NCI-H345 treated with DMSO at 0.1 percent for 48 hours (cell line): ENCODE measurements around the gene KIRREL3.

Experiments
- DNase-seq: peaks from one replicate; lab custom pipeline; 2025; ENCODE audit not compliant: unreplicated experiment; lab: John Stamatoyannopoulos, UW

Gene KIRREL3

GRCh38 chr11:126718276-126718675, 282.3 kb downstream of the KIRREL3 start:
- DNase-seq: no peak

GRCh38 chr11:126716456-126717083, 284.0 kb downstream of the KIRREL3 start:
- DNase-seq: peak; percentile 27

GRCh38 chr11:126713806-126714205, 286.8 kb downstream of the KIRREL3 start:
- no peak for DNase-seq

- DNase-seq: no peak
Measured at GRCh38 chr11:126711977-126712625, 288.5 kb downstream of the KIRREL3 start.

- no peak for DNase-seq
Measured at GRCh38 chr11:126710804-126711399, 289.7 kb downstream of the KIRREL3 start.

- no peak for DNase-seq
Measured at GRCh38 chr11:126707498-126707897, 293.1 kb downstream of the KIRREL3 start.

GRCh38 chr11:126704096-126704495, 296.5 kb downstream of the KIRREL3 start:
- DNase-seq: no peak

- no peak for DNase-seq
Measured at GRCh38 chr11:126703662-126704061, 296.9 kb downstream of the KIRREL3 start.

GRCh38 chr11:126702987-126703386, 297.6 kb downstream of the KIRREL3 start:
- no peak for DNase-seq

- DNase-seq: no peak
Measured at GRCh38 chr11:126702165-126702720, 298.3 kb downstream of the KIRREL3 start.

GRCh38 chr11:126701520-126701897, 299.1 kb downstream of the KIRREL3 start:
- DNase-seq: no peak

GRCh38 chr11:126700768-126701519, 299.6 kb downstream of the KIRREL3 start:
- DNase-seq: no peak

GRCh38 chr11:126698576-126698975, 302.0 kb downstream of the KIRREL3 start:
- no peak for DNase-seq

GRCh38 chr11:126697936-126698335, 302.6 kb downstream of the KIRREL3 start:
- no peak for DNase-seq

- no peak for DNase-seq
Measured at GRCh38 chr11:126696982-126697381, 303.6 kb downstream of the KIRREL3 start.

- DNase-seq: no peak
Measured at GRCh38 chr11:126695293-126695692, 305.3 kb downstream of the KIRREL3 start.

- DNase-seq: no peak
Measured at GRCh38 chr11:126694065-126694625, 306.4 kb downstream of the KIRREL3 start.

GRCh38 chr11:126687477-126687876, 313.1 kb downstream of the KIRREL3 start:
- DNase-seq: no peak

GRCh38 chr11:126686938-126687337, 313.6 kb downstream of the KIRREL3 start:
- no peak for DNase-seq

- no peak for DNase-seq
Measured at GRCh38 chr11:126683766-126684728, 316.5 kb downstream of the KIRREL3 start.
